Subcutaneous adipose tissue (tissue), 4 donors: ENCODE results near the gene HSPB1. TPM values are rescaled to one million over a fixed set of nuclear protein-coding genes. Genes with fewer than 3 reads are reported as not detected.

ENCODE experiments used
- CTCF ChIP-seq: fragments of 450-650 bp; IDR thresholded peaks from one replicate; pipeline ENCODE4 v1.5.1; 2016; ENCODE audit warnings: low read depth, mild to moderate bottlenecking, control low read depth, antibody characterized with exemption, moderate library complexity
- total RNA-seq, 4 donors: library from RNA; depleted of rRNA; stranded (reverse); fragments of >200 nt; gene quantifications; one replicate each; pipeline ENCODE4 v1.1.0, GENCODE V29; 2016

Gene HSPB1
- total RNA-seq, 4 donors from 2014 or later, result 196 to 300 (median 263) TPM

DNA sequence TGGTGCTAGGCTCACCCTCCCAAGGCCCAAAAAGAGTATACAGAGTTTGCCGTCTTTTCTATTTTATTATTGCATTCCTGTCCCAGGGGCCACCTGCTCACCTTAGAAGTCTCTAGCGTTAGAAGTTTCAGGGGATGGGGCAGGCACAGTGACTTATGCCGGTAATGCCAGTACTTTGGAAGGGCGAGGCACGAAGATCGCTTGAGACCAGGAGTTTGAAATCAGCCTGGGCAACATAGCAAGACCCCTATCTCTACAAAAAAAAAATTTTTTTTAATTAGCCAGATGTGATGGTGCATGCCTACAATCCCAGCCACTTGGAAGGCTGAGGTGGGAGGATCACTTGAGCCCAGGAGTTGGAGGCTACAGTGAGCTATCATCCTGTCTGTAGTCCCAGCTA, 30.3 kb upstream of the HSPB1 start:
- TF ChIP-seq CTCF, result no peak

DNA sequence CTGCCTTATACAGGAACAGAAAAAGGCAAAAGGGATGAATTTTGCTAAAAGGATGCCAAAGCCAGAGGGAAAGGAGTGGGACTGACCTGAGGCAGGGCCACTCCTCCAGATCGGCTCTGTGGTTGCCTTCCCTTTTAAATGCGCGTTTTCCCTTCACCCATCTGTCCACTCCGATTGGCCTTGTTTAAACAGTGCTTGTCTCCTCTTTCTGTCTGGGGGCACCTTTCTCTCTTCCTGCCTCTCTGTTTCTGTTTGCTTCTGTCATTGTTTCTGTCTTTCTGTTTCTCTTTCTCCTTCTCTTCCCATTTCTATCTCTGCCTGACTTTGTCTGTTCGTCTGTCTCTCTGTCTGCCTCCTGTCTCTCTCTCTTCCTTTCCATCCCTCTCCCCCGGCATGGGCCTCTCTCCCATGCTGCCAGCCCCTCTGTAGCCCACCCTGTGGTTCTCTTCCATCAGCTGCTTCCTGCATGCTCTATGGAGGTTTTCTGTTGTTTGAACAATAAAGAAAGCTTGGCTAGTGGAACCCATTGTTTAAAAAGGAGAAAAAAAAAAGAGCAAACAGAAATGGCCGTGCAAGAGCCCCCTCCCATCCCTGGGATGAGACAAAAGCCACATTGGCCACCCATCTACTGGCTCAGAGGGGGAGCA, 29.5 kb upstream of the HSPB1 start:
- TF ChIP-seq CTCF, result no peak

- TF ChIP-seq CTCF, result no peak
These were observed 29.0 kb upstream of the HSPB1 start for GRCh38 chr7:76273503-76273902.

DNA sequence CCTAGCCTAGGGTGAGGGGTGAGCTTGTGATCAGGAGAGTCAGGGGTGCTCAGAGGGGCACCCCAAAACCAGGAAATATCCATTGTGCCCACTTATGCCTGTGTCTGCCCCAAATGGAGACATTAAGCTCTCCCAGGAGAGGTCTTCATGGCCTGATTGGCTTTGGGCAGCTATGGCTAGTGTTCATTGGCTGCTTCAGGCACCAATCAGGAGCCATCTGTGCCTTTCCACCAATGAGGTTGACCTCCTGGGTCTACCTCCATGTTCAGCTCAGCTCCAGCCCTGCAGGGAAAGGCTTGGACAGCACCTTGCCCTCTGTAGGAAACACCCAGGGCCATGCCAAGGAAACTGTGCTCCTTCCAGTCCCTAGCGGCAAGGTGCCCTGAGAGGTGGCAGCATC, 23.9 kb upstream of the HSPB1 start:
- TF ChIP-seq CTCF, result no peak

- TF ChIP-seq CTCF, result no peak
These were observed 22.1 kb upstream of the HSPB1 start for GRCh38 chr7:76280408-76280807.

DNA sequence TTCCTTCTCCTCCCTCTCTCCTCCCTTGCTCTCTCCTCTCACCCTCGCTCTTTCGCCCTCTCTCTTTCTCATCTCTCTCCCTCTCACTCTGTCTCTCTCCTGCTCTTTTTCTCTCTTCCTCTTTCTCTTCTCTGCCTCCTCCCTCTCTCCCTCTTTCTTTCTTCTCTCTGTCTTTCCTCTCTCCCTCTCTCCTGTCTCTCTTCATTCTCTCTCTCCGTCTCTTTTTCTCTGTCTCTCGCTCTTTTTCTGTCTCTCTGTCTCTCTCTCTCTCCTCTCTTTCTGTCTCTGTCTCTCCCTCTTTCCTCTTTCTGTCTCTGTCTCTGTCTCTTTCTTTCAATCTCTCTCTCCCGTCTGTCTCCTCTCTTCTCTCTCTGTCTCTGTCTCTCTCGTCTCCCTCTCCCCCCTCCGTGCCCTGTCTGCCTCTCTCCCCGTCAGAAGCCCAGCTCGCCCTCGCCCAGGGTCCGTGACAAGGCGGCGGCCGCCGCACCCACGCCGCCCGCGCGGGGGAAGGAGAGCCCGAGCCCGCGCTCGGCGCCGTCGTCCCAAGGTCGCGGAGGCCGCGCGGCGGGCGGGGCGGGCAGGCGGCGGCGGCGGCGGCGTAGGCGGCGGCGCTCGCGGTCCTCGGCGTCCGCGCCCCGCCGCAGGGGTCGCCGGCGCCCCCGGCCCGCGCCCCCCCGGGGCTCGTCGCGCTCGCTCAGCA, 21.3 kb upstream of the HSPB1 start:
- TF ChIP-seq CTCF, result no peak

GRCh38 chr7:76281706-76282343, 20.6 kb upstream of the HSPB1 start:
- no peak for TF ChIP-seq CTCF
